Measurements from ENCODE around the gene SYNGAP1.

SYNGAP1 gene

DNA sequence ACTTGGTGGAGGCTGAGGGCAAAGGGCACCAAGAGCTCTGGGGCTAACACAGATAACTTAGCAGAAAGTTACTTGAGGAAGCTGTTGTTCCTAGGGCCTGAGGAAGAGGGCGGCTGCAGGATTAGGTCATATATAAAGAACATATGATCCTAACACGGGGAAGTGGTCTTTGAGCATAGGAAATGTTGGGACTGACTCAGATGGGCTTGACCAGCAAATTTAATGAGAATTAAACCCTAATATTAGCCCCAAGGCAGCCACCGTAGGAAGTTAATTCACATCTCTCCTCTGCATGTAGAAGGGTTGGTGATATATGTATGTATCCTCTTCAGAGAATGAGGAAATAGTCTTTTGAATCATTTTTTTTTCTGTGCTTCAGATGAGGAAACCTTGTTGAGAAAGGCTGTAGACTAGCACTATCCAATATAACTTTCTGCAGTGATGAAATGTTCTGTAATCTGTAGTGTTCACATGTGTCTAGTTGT, 25.3 kb downstream of the SYNGAP1 start:
- TF ChIP-seq TCF12 (IDR thresholded peaks at IDR 0.05; ENCODE audit: low read depth) (no peak), CEBPB (IDR thresholded peaks at IDR 0.05) (no peak), FOXM1 (IDR thresholded peaks at IDR 0.05; ENCODE audit: borderline replicate concordance, low read depth) (no peak), EP300 (IDR thresholded peaks at IDR 0.05; ENCODE audit: borderline replicate concordance) (no peak), YY1 (IDR thresholded peaks at IDR 0.05; ENCODE audit: low read depth) (no peak), NFIC (IDR thresholded peaks at IDR 0.05) (no peak), RAD21 (IDR thresholded peaks at IDR 0.05; ENCODE audit: low read depth) (no peak)

DNA sequence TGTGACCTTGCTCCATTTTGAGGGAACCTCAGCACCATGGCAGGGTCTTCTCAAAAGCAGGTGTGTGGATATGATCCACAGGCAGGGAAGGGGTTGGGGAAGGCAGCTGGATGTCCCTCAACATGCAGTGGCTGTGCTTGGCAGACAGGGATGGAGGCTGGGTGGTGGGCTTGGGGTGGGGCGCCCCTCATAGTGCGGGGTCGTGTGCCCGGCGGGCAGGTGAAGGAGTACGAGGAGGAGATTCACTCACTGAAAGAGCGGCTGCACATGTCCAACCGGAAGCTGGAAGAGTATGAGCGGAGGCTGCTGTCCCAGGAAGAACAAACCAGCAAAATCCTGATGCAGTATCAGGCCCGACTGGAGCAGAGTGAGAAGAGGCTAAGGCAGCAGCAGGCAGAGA, 26.5 kb downstream of the SYNGAP1 start:
- TF ChIP-seq EP300 (IDR thresholded peaks at IDR 0.05; ENCODE audit: borderline replicate concordance): no peak
- no peak for TF ChIP-seq CREB1 (IDR thresholded peaks at IDR 0.05; ENCODE audit: low read depth)
- no peak for TF ChIP-seq ZBTB7A (IDR thresholded peaks at IDR 0.05; ENCODE audit: low read depth)
- TF ChIP-seq RAD21 (IDR thresholded peaks at IDR 0.05; ENCODE audit: low read depth): no peak
- TF ChIP-seq FOXM1 (IDR thresholded peaks at IDR 0.05; ENCODE audit: borderline replicate concordance, low read depth): no peak
- TF ChIP-seq, protein P1, sequence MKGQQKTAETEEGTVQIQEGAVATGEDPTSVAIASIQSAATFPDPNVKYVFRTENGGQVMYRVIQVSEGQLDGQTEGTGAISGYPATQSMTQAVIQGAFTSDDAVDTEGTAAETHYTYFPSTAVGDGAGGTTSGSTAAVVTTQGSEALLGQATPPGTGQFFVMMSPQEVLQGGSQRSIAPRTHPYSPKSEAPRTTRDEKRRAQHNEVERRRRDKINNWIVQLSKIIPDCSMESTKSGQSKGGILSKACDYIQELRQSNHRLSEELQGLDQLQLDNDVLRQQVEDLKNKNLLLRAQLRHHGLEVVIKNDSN (IDR thresholded peaks at IDR 0.05): no peak
- TF ChIP-seq CEBPB (IDR thresholded peaks at IDR 0.05): no peak
- TF ChIP-seq YY1 (IDR thresholded peaks at IDR 0.05; ENCODE audit: low read depth): no peak
- no peak for TF ChIP-seq TAF1 (IDR thresholded peaks at IDR 0.05; ENCODE audit: low read depth)
- TF ChIP-seq, protein P2, sequence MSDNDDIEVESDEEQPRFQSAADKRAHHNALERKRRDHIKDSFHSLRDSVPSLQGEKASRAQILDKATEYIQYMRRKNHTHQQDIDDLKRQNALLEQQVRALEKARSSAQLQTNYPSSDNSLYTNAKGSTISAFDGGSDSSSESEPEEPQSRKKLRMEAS (IDR thresholded peaks at IDR 0.05): no peak
- no peak for TF ChIP-seq TCF12 (IDR thresholded peaks at IDR 0.05; ENCODE audit: low read depth)
- no peak for TF ChIP-seq TEAD4 (IDR thresholded peaks at IDR 0.05)
- no peak for TF ChIP-seq NFIC (IDR thresholded peaks at IDR 0.05)
- TF ChIP-seq, protein P3, sequence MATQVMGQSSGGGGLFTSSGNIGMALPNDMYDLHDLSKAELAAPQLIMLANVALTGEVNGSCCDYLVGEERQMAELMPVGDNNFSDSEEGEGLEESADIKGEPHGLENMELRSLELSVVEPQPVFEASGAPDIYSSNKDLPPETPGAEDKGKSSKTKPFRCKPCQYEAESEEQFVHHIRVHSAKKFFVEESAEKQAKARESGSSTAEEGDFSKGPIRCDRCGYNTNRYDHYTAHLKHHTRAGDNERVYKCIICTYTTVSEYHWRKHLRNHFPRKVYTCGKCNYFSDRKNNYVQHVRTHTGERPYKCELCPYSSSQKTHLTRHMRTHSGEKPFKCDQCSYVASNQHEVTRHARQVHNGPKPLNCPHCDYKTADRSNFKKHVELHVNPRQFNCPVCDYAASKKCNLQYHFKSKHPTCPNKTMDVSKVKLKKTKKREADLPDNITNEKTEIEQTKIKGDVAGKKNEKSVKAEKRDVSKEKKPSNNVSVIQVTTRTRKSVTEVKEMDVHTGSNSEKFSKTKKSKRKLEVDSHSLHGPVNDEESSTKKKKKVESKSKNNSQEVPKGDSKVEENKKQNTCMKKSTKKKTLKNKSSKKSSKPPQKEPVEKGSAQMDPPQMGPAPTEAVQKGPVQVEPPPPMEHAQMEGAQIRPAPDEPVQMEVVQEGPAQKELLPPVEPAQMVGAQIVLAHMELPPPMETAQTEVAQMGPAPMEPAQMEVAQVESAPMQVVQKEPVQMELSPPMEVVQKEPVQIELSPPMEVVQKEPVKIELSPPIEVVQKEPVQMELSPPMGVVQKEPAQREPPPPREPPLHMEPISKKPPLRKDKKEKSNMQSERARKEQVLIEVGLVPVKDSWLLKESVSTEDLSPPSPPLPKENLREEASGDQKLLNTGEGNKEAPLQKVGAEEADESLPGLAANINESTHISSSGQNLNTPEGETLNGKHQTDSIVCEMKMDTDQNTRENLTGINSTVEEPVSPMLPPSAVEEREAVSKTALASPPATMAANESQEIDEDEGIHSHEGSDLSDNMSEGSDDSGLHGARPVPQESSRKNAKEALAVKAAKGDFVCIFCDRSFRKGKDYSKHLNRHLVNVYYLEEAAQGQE (IDR thresholded peaks at IDR 0.05; ENCODE audit: low read depth): no peak
- no peak for TF ChIP-seq EGR1 (IDR thresholded peaks at IDR 0.05)

DNA sequence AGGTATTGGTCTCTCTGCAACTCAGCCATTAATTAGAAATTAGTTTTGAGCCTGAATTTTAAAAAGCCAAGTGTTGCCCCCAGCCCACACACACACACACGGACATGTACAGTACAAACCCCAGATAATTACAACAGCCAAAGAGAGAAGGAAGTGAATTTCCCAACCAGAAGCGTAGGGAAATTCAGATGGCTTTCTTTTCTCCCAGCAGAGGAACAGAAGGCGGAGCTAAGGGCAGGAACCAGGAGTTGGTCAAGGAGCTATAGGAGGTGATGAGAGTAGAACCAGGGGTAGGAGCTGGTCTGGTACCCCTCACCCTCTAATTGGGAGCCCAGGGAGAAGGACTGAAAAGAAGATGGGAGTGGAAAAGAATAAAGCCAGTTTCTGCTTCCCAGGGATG, 30.6 kb downstream of the SYNGAP1 start:
- TF ChIP-seq TEAD4 (IDR thresholded peaks at IDR 0.05) (no peak), TAF1 (IDR thresholded peaks at IDR 0.05; ENCODE audit: low read depth) (no peak), FOXM1 (IDR thresholded peaks at IDR 0.05; ENCODE audit: borderline replicate concordance, low read depth) (no peak), NFIC (IDR thresholded peaks at IDR 0.05) (no peak), TCF12 (IDR thresholded peaks at IDR 0.05; ENCODE audit: low read depth) (no peak), EGR1 (IDR thresholded peaks at IDR 0.05) (no peak), EP300 (IDR thresholded peaks at IDR 0.05; ENCODE audit: borderline replicate concordance) (no peak), CEBPB (IDR thresholded peaks at IDR 0.05) (no peak), CREB1 (IDR thresholded peaks at IDR 0.05; ENCODE audit: low read depth) (no peak), YY1 (IDR thresholded peaks at IDR 0.05; ENCODE audit: low read depth) (no peak), ZBTB7A (IDR thresholded peaks at IDR 0.05; ENCODE audit: low read depth) (no peak), RAD21 (IDR thresholded peaks at IDR 0.05; ENCODE audit: low read depth) (no peak)
- TF ChIP-seq, protein P2 (IDR thresholded peaks at IDR 0.05): no peak
- TF ChIP-seq, protein P3 (IDR thresholded peaks at IDR 0.05; ENCODE audit: low read depth): no peak
- TF ChIP-seq, protein P1 (IDR thresholded peaks at IDR 0.05): no peak

DNA sequence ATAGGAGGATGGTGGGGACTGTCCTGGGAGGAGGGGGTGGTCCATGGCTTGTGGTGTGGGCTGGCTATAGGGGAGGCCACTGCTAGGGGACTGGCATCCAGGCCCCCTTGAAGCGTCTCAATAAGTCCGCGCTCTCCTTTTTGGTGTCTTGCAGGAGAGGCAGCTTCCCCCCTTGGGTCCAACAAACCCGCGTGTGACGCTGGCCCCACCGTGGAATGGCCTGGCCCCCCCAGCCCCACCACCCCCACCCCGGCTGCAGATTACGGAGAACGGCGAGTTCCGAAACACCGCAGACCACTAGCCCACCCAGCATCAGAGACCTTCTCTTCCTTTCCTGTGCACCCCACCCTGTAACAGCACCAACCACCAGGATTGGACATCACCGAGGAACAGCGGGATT, 31.7 kb downstream of the SYNGAP1 start:
- TF ChIP-seq, protein P2 (IDR thresholded peaks at IDR 0.05): no peak

DNA sequence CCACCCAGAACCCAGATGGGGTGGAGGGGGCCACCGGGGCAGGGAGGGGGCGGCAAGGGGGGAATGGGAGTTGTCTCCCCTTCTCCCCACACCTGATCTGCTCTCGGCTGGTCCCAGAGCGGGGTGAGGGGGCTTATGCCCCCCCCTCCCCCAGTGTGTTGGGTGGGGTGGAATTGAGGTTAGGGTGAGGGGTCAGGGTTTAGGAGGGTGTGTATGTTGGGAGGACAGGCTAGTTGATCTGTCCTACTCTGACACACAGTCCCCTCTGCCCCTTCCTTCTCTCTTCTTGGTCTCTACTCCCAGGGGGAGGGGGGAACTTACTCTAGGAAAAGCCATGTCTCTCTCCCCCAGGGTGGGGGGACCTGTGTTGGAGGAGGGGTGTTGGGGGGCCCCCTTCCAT, 32.6 kb downstream of the SYNGAP1 start:
- TF ChIP-seq TCF12 (IDR thresholded peaks at IDR 0.05; ENCODE audit: low read depth): no peak
- no peak for TF ChIP-seq NFIC (IDR thresholded peaks at IDR 0.05)
- TF ChIP-seq YY1 (IDR thresholded peaks at IDR 0.05; ENCODE audit: low read depth): no peak
- no peak for TF ChIP-seq RAD21 (IDR thresholded peaks at IDR 0.05; ENCODE audit: low read depth)
- no peak; the same call in 1 of the 2 replicates for TF ChIP-seq ZBTB7A (IDR thresholded peaks at IDR 0.05; ENCODE audit: low read depth)
- no peak for TF ChIP-seq FOXM1 (IDR thresholded peaks at IDR 0.05; ENCODE audit: borderline replicate concordance, low read depth)
- TF ChIP-seq TEAD4 (IDR thresholded peaks at IDR 0.05): no peak
- TF ChIP-seq, protein P1 (IDR thresholded peaks at IDR 0.05): no peak
- TF ChIP-seq EGR1 (IDR thresholded peaks at IDR 0.05): no peak
- TF ChIP-seq TAF1 (IDR thresholded peaks at IDR 0.05; ENCODE audit: low read depth): no peak
